K562 (cell line): ENCODE data around the gene RERE. TPM values are rescaled to one million over a fixed set of nuclear protein-coding genes. Genes with fewer than 3 reads are reported as not detected.

ENCODE experiments used
- ATAC-seq: fragments of 200-7000 bp; cut with Tn5 transposase; 3 replicates; pipeline ENCODE4 v1.9.1; 2020; ENCODE audit warnings: moderate library complexity
- BruUV-seq: library from RNA; stranded (reverse); fragments of 400-500 nt; replicated peaks from 2 replicates; lab custom pipeline; 2021; lab: Mats Ljungman, UMichigan
- CTCF ChIA-PET: fragments of 300-600 bp; formaldehyde crosslinking; extraction: SDS; loops from one replicate; lab custom pipeline; 2021; ENCODE audit warnings: low intra/inter-chr PET ratio; lab: Yijun Ruan, JAX
- POLR2A ChIA-PET: fragments of 300-600, 350-650 bp; sonication (Branson Sonifier 250); formaldehyde crosslinking; extraction: SDS; loops from one replicate; lab custom pipeline; 2021; ENCODE audit warnings: antibody characterized with exemption, inconsistent platforms; lab: Yijun Ruan, JAX
- DNase-seq, 4 experiments: peaks; one replicate each; pipeline versions ENCODE4 v3.0.0 to v3.0.0-alpha.2; 2011 to 2018; ENCODE audit warnings: low spot score in 3 of 4, mixed read lengths in 3 of 4; ENCODE audit errors: extremely low read depth in 1 of 4
- FAIRE-seq: peaks from 2 replicates; lab custom pipeline; 2011; peaks lifted over from hg19 to GRCh38; lab: Jason Lieb, UNC
- H2AFZ ChIP-seq: 2 replicates; pipeline ENCODE4 v1.6.0; 2011; ENCODE audit warnings: low read depth, low read length, control low read depth, inconsistent platforms
- H3K27ac ChIP-seq: fragments of 200-600 bp; 3 replicates; pipeline ENCODE4 v1.8.0; 2011; ENCODE audit warnings: low read depth, mild to moderate bottlenecking, control low read depth, inconsistent platforms, low read length, moderate library complexity, mixed read lengths; ENCODE audit errors: extremely low read depth
- H3K27me3 ChIP-seq, 2 experiments: fragments of 300-600 bp in 1 of 2; 2 replicates in 1 of 2; 3 replicates in 1 of 2; pipeline versions ENCODE4 v1.6.0 to v1.8.0; 2011; ENCODE audit warnings: inconsistent platforms in 2 of 2, low read length in 2 of 2, mild to moderate bottlenecking in 1 of 2, mixed read lengths in 1 of 2, moderate library complexity in 1 of 2; ENCODE audit not compliant: control insufficient read depth in 2 of 2, insufficient read depth in 2 of 2
- H3K36me3 ChIP-seq: fragments of 300-600 bp; 3 replicates; pipeline ENCODE4 v1.8.0; 2011; ENCODE audit warnings: mild to moderate bottlenecking, low read length, inconsistent platforms; ENCODE audit not compliant: control insufficient read depth, insufficient read depth
- H3K4me1 ChIP-seq, 2 experiments: fragments of 200-600 bp in 1 of 2; replicated peaks in 1 of 2; 2 replicates in 1 of 2; 3 replicates in 1 of 2; pipeline versions ENCODE4 v1.5.1 to v1.8.0; 2011; ENCODE audit warnings: inconsistent platforms in 2 of 2, low read length in 2 of 2, mild to moderate bottlenecking in 1 of 2, mixed read lengths in 1 of 2, moderate library complexity in 1 of 2; ENCODE audit not compliant: control insufficient read depth in 2 of 2, insufficient read depth in 2 of 2
- H3K4me2 ChIP-seq: 2 replicates; pipeline ENCODE4 v1.6.1; 2011; ENCODE audit warnings: low read length, control low read depth, inconsistent platforms, mixed read lengths; ENCODE audit not compliant: insufficient read depth
- H3K4me3 ChIP-seq: fragments of 200-600 bp; sonication (generic), shearing (Covaris generic); 2 replicates; pipeline ENCODE4 v1.5.1; 2016; ENCODE audit warnings: control low read depth, inconsistent platforms
- H3K79me2 ChIP-seq: fragments of 200-600 bp; 3 replicates; pipeline ENCODE4 v1.8.0; 2011; ENCODE audit warnings: low read length, inconsistent platforms; ENCODE audit not compliant: control insufficient read depth, insufficient read depth
- H3K9ac ChIP-seq, 2 experiments: 2 replicates each; pipeline versions ENCODE4 v1.6.0 to v1.6.1; 2011; ENCODE audit warnings: low read depth in 2 of 2, low read length in 2 of 2, control low read depth in 1 of 2, inconsistent platforms in 1 of 2, mild to moderate bottlenecking in 1 of 2, mixed read lengths in 1 of 2; ENCODE audit not compliant: insufficient read depth in 1 of 2
- H3K9me1 ChIP-seq: one replicate; pipeline ENCODE4 v1.6.0; 2011; ENCODE audit warnings: inconsistent platforms, mild to moderate bottlenecking, low read length, moderate library complexity; ENCODE audit not compliant: control insufficient read depth, insufficient read depth
- H3K9me3 ChIP-seq: replicated peaks from 2 replicates; pipeline ENCODE4 v1.5.1; 2011; ENCODE audit warnings: low read depth, low read length, inconsistent platforms; ENCODE audit not compliant: control insufficient read depth, insufficient read depth
- H4K20me1 ChIP-seq: replicated peaks from 2 replicates; pipeline ENCODE4 v1.6.1; 2011; ENCODE audit warnings: low read length, inconsistent platforms, mixed read lengths; ENCODE audit not compliant: control insufficient read depth, insufficient read depth
- ADNP ChIP-seq: fragments of 200-800 bp; sonication (Bioruptor generic); IDR thresholded peaks from 2 replicates; pipeline ENCODE4 v1.6.1; 2016; ENCODE audit warnings: missing genetic modification characterization, missing compliant biosample characterization
- CHD1 ChIP-seq: fragments of 200-600 bp; sonication (generic); IDR thresholded peaks from one replicate; pipeline ENCODE4 v1.6.1; 2012; ENCODE audit warnings: mild to moderate bottlenecking, moderate library complexity, low read length, inconsistent platforms
- CREM ChIP-seq: IDR thresholded peaks from 2 replicates; pipeline ENCODE4 v1.6.1; 2014; ENCODE audit warnings: antibody characterized with exemption, low read depth
- HDAC3 ChIP-seq: fragments of 450-650 bp; IDR thresholded peaks from 2 replicates; pipeline ENCODE4 v1.6.1; 2018; ENCODE audit warnings: borderline replicate concordance, mild to moderate bottlenecking, moderate library complexity; ENCODE audit not compliant: partially characterized antibody
- HNRNPLL ChIP-seq: fragments of 200-400 bp; formaldehyde crosslinking; IDR thresholded peaks from 2 replicates; pipeline ENCODE4 v1.6.1; 2017; ENCODE audit warnings: low read length, low read depth, mild to moderate bottlenecking; ENCODE audit not compliant: poor library complexity, severe bottlenecking
- MAFG ChIP-seq: fragments of 450-650 bp; conservative IDR thresholded peaks from 2 replicates; pipeline ENCODE4 v1.6.1; 2016; ENCODE audit warnings: missing genetic modification characterization, missing compliant biosample characterization
- NR2C1 ChIP-seq, 2 experiments: fragments of 450-650 bp; IDR thresholded peaks; 2 replicates each; pipeline ENCODE4 v1.6.1; 2017; ENCODE audit warnings: mild to moderate bottlenecking in 2 of 2, antibody characterized with exemption in 1 of 2, inconsistent platforms in 1 of 2, missing compliant biosample characterization in 1 of 2, missing genetic modification characterization in 1 of 2
- RREB1 ChIP-seq: fragments of 250-450 bp; sonication (Bioruptor Pico); IDR thresholded peaks from 2 replicates; pipeline ENCODE4 v1.4.0; 2020
- SIN3A ChIP-seq, 2 experiments: fragments of 150-350 bp in 1 of 2; IDR thresholded peaks; 2 replicates each; pipeline ENCODE4 v1.6.1; 2011 to 2016; ENCODE audit warnings: borderline replicate concordance in 2 of 2, low read depth in 2 of 2, low read length in 2 of 2, mild to moderate bottlenecking in 2 of 2, moderate library complexity in 2 of 2; ENCODE audit not compliant: control insufficient read depth in 1 of 2
- SRSF1 ChIP-seq: fragments of 200-400 bp; formaldehyde crosslinking; IDR thresholded peaks from 2 replicates; pipeline ENCODE4 v1.6.1; 2017; ENCODE audit warnings: mild to moderate bottlenecking, low read depth, low read length, moderate library complexity
- TRIM28 ChIP-seq: fragments of 450-650 bp; IDR thresholded peaks from 2 replicates; pipeline ENCODE4 v1.6.1; 2017
- TSC22D4 ChIP-seq: fragments of 450-650 bp; IDR thresholded peaks from 2 replicates; pipeline ENCODE4 v1.6.1; 2016; ENCODE audit warnings: missing genetic modification characterization, missing biosample characterization, control low read depth
- ZNF146 ChIP-seq: IDR thresholded peaks from one replicate; pipeline ENCODE4 v1.6.1; 2018; ENCODE audit warnings: missing compliant biosample characterization; ENCODE audit not compliant: unreplicated experiment
- ZSCAN32 ChIP-seq: fragments of 450-650 bp; formaldehyde crosslinking; IDR thresholded peaks from 2 replicates; pipeline ENCODE4 v1.4.0; 2020; ENCODE audit warnings: mild to moderate bottlenecking, moderate library complexity
- WGBS: fragments of 100-300 bp; shearing (Covaris generic); methylation state at CpG from one replicate; pipeline ENCODE4 v1.1.6; 2016; ENCODE audit warnings: low coverage, mixed read lengths; ENCODE audit not compliant: insufficient coverage; ENCODE audit errors: missing lambda C conversion rate; 5-methylcytosine and 5-hydroxymethylcytosine counted together
- in situ Hi-C: fragments of 300-500 bp; cut with MboI; formaldehyde crosslinking; loops from 4 replicates; pipeline ENCODE4 v1.15.0; 2018; ENCODE audit warnings: inconsistent platforms, mixed read lengths
- intact Hi-C: fragments of 100-400 bp; cut with micrococcal nuclease; formaldehyde crosslinking; loops from 2 replicates; pipeline ENCODE4 v1.14.2; 2022
- polyA plus RNA-seq, 8 experiments: library from polyadenylated mRNA; depleted of rRNA in 4 of 8; stranded (reverse) in 5 of 8; unstranded in 3 of 8; fragments of >200 nt; fragmentation: Nextera tagmentation in 2 of 8; fragmentation: Illumina TruSeq in 1 of 8; extraction: Ambion mirVana in 2 of 8; extraction: Trizol in 1 of 8; gene quantifications; 2 replicates each; pipeline versions ENCODE4 v1.2.1 to v1.2.3, GENCODE V29; 2011 to 2014; ENCODE audit warnings: inconsistent platforms in 1 of 8, missing spikeins in 1 of 8
- total RNA-seq, 7 experiments: library from RNA; depleted of rRNA in 6 of 7; stranded (reverse); fragments of >200 nt in 6 of 7; fragmentation: Illumina TruSeq in 2 of 7; extraction: Trizol in 2 of 7; gene quantifications; 2 replicates each; pipeline versions ENCODE4 v1.2.1 to v1.2.3, GENCODE V29; 2011 to 2021; ENCODE audit warnings: low replicate concordance in 1 of 7

RERE gene
- total and polyA plus RNA-seq, 9 of the 15 experiments (the other 6 are each of a cell fraction or from before 2014, with no cell fraction given): 3.0 to 51.5 (median 13.4) TPM

- FAIRE-seq (no peak), DNase-seq (no peak), ATAC-seq (no peak)
- H3K9ac ChIP-seq: no peak overlapping the region
- H3K4me3 ChIP-seq: no peak overlapping the region
- BruUV-seq: no TSS peak
- intact Hi-C loops (no loop called here), in situ Hi-C loops (no loop called here)
- no peaks in the 10 kb centered on the region for H3K27me3 ChIP-seq
- no peak overlapping the region for H3K27ac ChIP-seq
- no peaks in the 10 kb centered on the region for H3K4me1 ChIP-seq
- ChIA-PET CTCF (no interaction called here), POLR2A (no interaction called here)
- peaks cover 30% of the 10 kb centered on the region; the same call in 2 of the 3 replicates for H3K79me2 ChIP-seq
- WGBS: 50% methylated on average over 3 of the region's 3 CpGs
- peaks cover 18% of the 10 kb centered on the region; the same call in 2 of the 3 replicates for H3K36me3 ChIP-seq
- H3K9me1 ChIP-seq: no peaks in the 10 kb centered on the region
- no peak overlapping the region for H2AFZ ChIP-seq
- no peaks in the 10 kb centered on the region for H3K9me3 ChIP-seq
- H4K20me1 ChIP-seq: peaks cover 29% of the 10 kb centered on the region
- no peak overlapping the region for H3K4me2 ChIP-seq
- TF ChIP-seq CREM (no peak), RREB1 (CRISPR knock-in tag) (no peak), HDAC3 (no peak), ZNF146 (no peak), TRIM28 (no peak), SIN3A (IDR thresholded peaks at IDR 0.05; ENCODE audit: borderline replicate concordance in 2 of 2, control insufficient read depth in 1 of 2, low read depth in 2 of 2, low read length in 2 of 2) (no peak), HNRNPLL (no peak), NR2C1 (IDR thresholded peaks at IDR 0.05) (no peak), NR2C1 (tag; IDR thresholded peaks at IDR 0.05) (no peak), ZSCAN32 (CRISPR knock-in tag) (no peak), TSC22D4 (tag) (no peak), SRSF1 (no peak), ADNP (tag) (no peak), CHD1 (no peak), MAFG (tag) (no peak)
Measured at GRCh38 chr1:8646996-8647395, 170.4 kb downstream of the RERE start.
